AG08396 (cell line): ENCODE data around the gene GUCY2F.

Experiments used
- DNase-seq: peaks from one replicate; pipeline ENCODE4 v3.0.0; 2012; ENCODE audit warnings: low spot score, mixed read lengths

GUCY2F gene

GRCh38 chrX:109393859-109394258 lies 88.0 kb downstream of the GUCY2F start:
- no peak for DNase-seq

GRCh38 chrX:109392895-109393294 lies 89.0 kb downstream of the GUCY2F start:
- DNase-seq, result no peak

GRCh38 chrX:109390556-109390955 lies 91.3 kb downstream of the GUCY2F start:
- DNase-seq, result no peak

- DNase-seq, result no peak
Observed at GRCh38 chrX:109389917-109390316, 92.0 kb downstream of the GUCY2F start.

GRCh38 chrX:109384699-109385098 lies 97.2 kb downstream of the GUCY2F start:
- no peak for DNase-seq

- DNase-seq, result no peak
Observed at GRCh38 chrX:109382332-109382731, 99.6 kb downstream of the GUCY2F start.

- DNase-seq, result no peak
Observed at GRCh38 chrX:109378281-109378680, 103.6 kb downstream of the GUCY2F start.

GRCh38 chrX:109374262-109374960 lies 107.5 kb downstream of the GUCY2F start:
- no peak for DNase-seq

GRCh38 chrX:109373468-109373867 lies 108.4 kb downstream of the GUCY2F start:
- no peak for DNase-seq

GRCh38 chrX:109372716-109373115 lies 109.2 kb downstream of the GUCY2F start:
- DNase-seq, result no peak

- DNase-seq, result no peak
Observed at GRCh38 chrX:109372291-109372690, 109.6 kb downstream of the GUCY2F start.

- no peak for DNase-seq
Observed at GRCh38 chrX:109362101-109362500, 119.8 kb downstream of the GUCY2F start.

GRCh38 chrX:109360301-109360700 lies 121.6 kb downstream of the GUCY2F start:
- DNase-seq, result no peak

GRCh38 chrX:109357706-109358105 lies 124.2 kb downstream of the GUCY2F start:
- no peak for DNase-seq

GRCh38 chrX:109356684-109357083 lies 125.2 kb downstream of the GUCY2F start:
- DNase-seq, result no peak

- DNase-seq, result no peak
Observed at GRCh38 chrX:109352066-109352588, 129.8 kb downstream of the GUCY2F start.

- DNase-seq, result no peak
Observed at GRCh38 chrX:109351557-109351956, 130.3 kb downstream of the GUCY2F start.

GRCh38 chrX:109350551-109350950 lies 131.3 kb downstream of the GUCY2F start:
- DNase-seq, result no peak

- no peak for DNase-seq
Observed at GRCh38 chrX:109350051-109350450, 131.8 kb downstream of the GUCY2F start.

- no peak for DNase-seq
Observed at GRCh38 chrX:109347632-109348031, 134.3 kb downstream of the GUCY2F start.

GRCh38 chrX:109346491-109346890 lies 135.4 kb downstream of the GUCY2F start:
- no peak for DNase-seq

GRCh38 chrX:109345856-109346255 lies 136.0 kb downstream of the GUCY2F start:
- DNase-seq, result no peak

GRCh38 chrX:109344678-109345077 lies 137.2 kb downstream of the GUCY2F start:
- DNase-seq, result no peak

GRCh38 chrX:109344101-109344500 lies 137.8 kb downstream of the GUCY2F start:
- no peak for DNase-seq
